KMS-11 (cell line): ENCODE results near the gene LAMA2.

ENCODE experiments used
- H2AFZ ChIP-seq: fragments of 200-600 bp; sonication (generic); 2 replicates; pipeline ENCODE4 v1.6.1; 2016; ENCODE audit warnings: antibody characterized with exemption, mixed run types, low read depth
- H3K27ac ChIP-seq: fragments of 200-600 bp; sonication (generic); 2 replicates; pipeline ENCODE4 v1.6.1; 2016; ENCODE audit warnings: mild to moderate bottlenecking, mixed run types
- H3K27me3 ChIP-seq: fragments of 200-600 bp; sonication (generic); 2 replicates; pipeline ENCODE4 v1.6.1; 2017; ENCODE audit warnings: mild to moderate bottlenecking, low read depth, mixed run types, moderate library complexity; ENCODE audit not compliant: insufficient read depth
- H3K36me3 ChIP-seq: fragments of 200-600 bp; sonication (generic); 2 replicates; pipeline ENCODE4 v1.6.1; 2017; ENCODE audit warnings: mild to moderate bottlenecking, mixed run types; ENCODE audit not compliant: insufficient read depth
- H3K4me1 ChIP-seq: fragments of 200-600 bp; sonication (generic); 2 replicates; pipeline ENCODE4 v1.6.1; 2016; ENCODE audit warnings: mild to moderate bottlenecking, low read depth, mixed run types; ENCODE audit not compliant: poor library complexity, severe bottlenecking
- H3K4me2 ChIP-seq: fragments of 200-600 bp; sonication (generic); 2 replicates; pipeline ENCODE4 v1.7.0; 2016; ENCODE audit warnings: mild to moderate bottlenecking, mixed run types
- H3K4me3 ChIP-seq: fragments of 200-600 bp; sonication (generic); IDR thresholded peaks from 2 replicates; pipeline ENCODE4 v1.6.1; 2017; ENCODE audit warnings: low read depth, low read length, mixed read lengths; ENCODE audit not compliant: insufficient read depth
- H3K79me2 ChIP-seq: fragments of 200-600 bp; sonication (generic); 2 replicates; pipeline ENCODE4 v1.6.1; 2016; ENCODE audit warnings: low read depth, mixed run types; ENCODE audit not compliant: insufficient read depth
- H3K9ac ChIP-seq: fragments of 200-600 bp; sonication (generic); 2 replicates; pipeline ENCODE4 v1.6.1; 2016; ENCODE audit warnings: mild to moderate bottlenecking, mixed run types
- H4K20me1 ChIP-seq: fragments of 200-600 bp; sonication (generic); 2 replicates; pipeline ENCODE4 v1.6.1; 2016; ENCODE audit warnings: mild to moderate bottlenecking, mixed run types; ENCODE audit not compliant: insufficient read depth
- TF ChIP-seq, protein P1 (sequence below): fragments of 200-600 bp; sonication (generic); conservative IDR thresholded peaks from 2 replicates; pipeline ENCODE4 v1.6.1; 2017; ENCODE audit warnings: low read depth, mild to moderate bottlenecking, antibody characterized with exemption, low read length, moderate library complexity, mixed read lengths

LAMA2 gene

DNA sequence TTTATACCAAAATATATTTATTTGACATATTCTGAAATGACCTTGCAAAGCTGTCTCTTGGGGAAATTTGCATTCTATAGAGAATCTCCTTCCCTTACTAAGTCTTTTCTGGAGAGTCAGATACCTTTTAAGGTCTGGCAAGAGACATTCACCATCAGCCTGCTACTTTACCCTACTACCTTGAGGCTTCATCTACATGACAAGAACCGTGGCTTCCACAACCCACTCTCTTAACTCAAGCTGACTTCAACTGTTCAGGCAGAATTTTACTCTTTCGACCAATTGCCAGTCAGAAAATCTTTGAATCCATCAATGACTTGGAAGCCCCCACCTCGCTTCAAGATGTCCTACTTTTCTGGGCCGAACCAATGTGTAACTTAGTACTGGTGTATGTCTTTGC is 314.2 kb downstream of the LAMA2 start:
- Histone ChIP-seq H4K20me1 (no peaks in the 10 kb centered on the region), H2AFZ (no peak overlapping the region), H3K4me3 (no peak overlapping the region), H3K4me2 (no peak overlapping the region), H3K36me3 (no peaks in the 10 kb centered on the region), H3K27me3 (no peaks in the 10 kb centered on the region), H3K9ac (no peak overlapping the region), H3K79me2 (no peaks in the 10 kb centered on the region), H3K27ac (no peak overlapping the region), H3K4me1 (no peaks in the 10 kb centered on the region)
- TF ChIP-seq, protein P1, sequence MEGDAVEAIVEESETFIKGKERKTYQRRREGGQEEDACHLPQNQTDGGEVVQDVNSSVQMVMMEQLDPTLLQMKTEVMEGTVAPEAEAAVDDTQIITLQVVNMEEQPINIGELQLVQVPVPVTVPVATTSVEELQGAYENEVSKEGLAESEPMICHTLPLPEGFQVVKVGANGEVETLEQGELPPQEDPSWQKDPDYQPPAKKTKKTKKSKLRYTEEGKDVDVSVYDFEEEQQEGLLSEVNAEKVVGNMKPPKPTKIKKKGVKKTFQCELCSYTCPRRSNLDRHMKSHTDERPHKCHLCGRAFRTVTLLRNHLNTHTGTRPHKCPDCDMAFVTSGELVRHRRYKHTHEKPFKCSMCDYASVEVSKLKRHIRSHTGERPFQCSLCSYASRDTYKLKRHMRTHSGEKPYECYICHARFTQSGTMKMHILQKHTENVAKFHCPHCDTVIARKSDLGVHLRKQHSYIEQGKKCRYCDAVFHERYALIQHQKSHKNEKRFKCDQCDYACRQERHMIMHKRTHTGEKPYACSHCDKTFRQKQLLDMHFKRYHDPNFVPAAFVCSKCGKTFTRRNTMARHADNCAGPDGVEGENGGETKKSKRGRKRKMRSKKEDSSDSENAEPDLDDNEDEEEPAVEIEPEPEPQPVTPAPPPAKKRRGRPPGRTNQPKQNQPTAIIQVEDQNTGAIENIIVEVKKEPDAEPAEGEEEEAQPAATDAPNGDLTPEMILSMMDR, result no peak

DNA sequence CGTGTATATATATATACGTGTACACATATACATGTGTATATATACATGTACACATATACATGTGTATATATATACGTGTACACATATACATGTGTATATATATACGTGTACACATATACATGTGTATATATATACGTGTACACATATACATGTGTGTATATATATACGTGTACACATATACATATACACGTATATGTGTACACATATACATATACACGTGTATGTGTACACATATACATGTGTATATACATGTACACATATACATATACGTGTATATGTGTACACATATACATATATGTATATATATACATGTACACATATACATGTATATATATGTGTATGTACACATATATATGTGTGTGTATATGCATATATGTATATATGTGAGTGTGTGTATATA is 317.2 kb downstream of the LAMA2 start:
- no peaks in the 10 kb centered on the region for H3K4me1 ChIP-seq
- H2AFZ ChIP-seq, result no peak overlapping the region
- no peaks in the 10 kb centered on the region for H3K79me2 ChIP-seq
- no peak overlapping the region for H3K27ac ChIP-seq
- no peaks in the 10 kb centered on the region for H4K20me1 ChIP-seq
- no peaks in the 10 kb centered on the region for H3K36me3 ChIP-seq
- H3K4me2 ChIP-seq, result no peak overlapping the region
- no peak overlapping the region for H3K9ac ChIP-seq
- no peaks in the 10 kb centered on the region for H3K27me3 ChIP-seq
- H3K4me3 ChIP-seq, result no peak overlapping the region
- TF ChIP-seq, protein P1, result no peak

DNA sequence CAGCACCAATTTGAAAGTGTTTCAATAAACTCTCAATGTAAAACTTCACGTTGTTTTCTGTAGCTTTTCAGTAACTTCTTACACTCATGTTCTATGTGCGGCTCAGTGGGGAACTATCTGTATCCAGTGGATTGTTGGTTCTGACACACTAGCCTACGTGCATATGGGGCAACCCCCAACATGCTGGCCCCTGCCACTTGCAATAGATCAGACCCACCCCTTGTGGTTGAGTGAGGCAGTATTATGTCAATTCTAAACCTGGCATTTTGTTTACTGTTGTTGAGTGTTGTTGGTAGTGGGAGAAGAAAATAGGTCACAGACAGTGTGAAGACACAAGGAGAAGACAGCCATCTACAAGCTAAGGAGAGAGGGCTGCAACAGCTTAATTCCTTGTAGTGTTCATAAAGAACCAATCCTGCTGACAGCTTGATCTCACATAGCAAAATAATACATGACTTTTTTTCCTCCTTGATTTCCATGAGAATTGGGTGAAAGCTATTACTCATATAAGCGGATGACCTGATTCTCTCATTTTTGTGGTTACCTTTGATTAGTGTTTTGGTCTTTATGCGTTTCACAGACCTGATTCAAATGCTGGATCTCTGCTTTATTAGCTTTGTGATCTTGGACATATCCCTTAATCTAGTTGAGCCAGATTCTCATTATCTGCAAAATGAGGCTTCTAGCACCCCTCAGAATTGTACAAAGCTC is 320.4 kb downstream of the LAMA2 start:
- Histone ChIP-seq H3K4me3 (no peak overlapping the region), H4K20me1 (no peaks in the 10 kb centered on the region)

DNA sequence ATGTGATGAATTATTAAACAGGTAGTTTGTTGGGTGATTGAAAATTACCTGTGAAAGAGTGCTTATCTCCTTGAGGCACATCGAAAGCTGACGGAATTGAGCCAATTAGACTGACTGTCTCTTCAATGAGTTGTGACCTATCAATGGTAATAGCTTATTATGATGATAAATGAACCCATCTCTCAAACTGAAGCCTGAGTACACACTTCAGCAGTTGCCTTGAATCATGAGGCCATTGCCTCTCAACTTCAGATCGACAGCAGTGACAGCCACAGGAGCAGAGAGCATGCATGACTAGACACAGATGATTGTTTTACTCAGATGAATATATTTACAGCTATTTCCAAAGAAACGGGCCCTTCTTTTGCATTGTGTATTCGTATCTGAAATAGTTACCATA is 323.9 kb downstream of the LAMA2 start:
- Histone ChIP-seq H2AFZ (no peak overlapping the region), H3K27me3 (no peaks in the 10 kb centered on the region), H3K4me1 (no peaks in the 10 kb centered on the region), H3K4me3 (no peak overlapping the region), H3K79me2 (no peaks in the 10 kb centered on the region), H3K36me3 (no peaks in the 10 kb centered on the region), H3K4me2 (no peak overlapping the region), H4K20me1 (no peaks in the 10 kb centered on the region), H3K27ac (no peak overlapping the region), H3K9ac (no peak overlapping the region)
- TF ChIP-seq, protein P1, result no peak

More for the DNA sequence above, 320.4 kb downstream of the LAMA2 start:
- Histone ChIP-seq H3K4me2 (no peak overlapping the region), H3K4me1 (no peaks in the 10 kb centered on the region), H3K27ac (no peak overlapping the region), H2AFZ (no peak overlapping the region), H3K36me3 (no peaks in the 10 kb centered on the region), H3K79me2 (no peaks in the 10 kb centered on the region), H3K27me3 (no peaks in the 10 kb centered on the region), H3K9ac (no peak overlapping the region)
- TF ChIP-seq, protein P1, result no peak
